ENCODE data around the gene PRSS1.

- no peak for TF ChIP-seq CTCF (conservative IDR thresholded peaks at IDR 0.05; ENCODE audit: low read depth, low read length)
- no peak for TF ChIP-seq EZH2 (IDR thresholded peaks at IDR 0.05; ENCODE audit: borderline replicate concordance, low read depth, low read length, poor library complexity, severe bottlenecking)
These were observed 38.1 kb upstream of the PRSS1 start for GRCh38 chr7:142711196-142711595.

All from A673 (cell line).